ENCODE results near the gene SLC35E3. TPM values are rescaled to one million over a fixed set of nuclear protein-coding genes. Genes with fewer than 3 reads are reported as not detected.

The SLC35E3 gene
- total and polyA plus RNA-seq, 2 experiments from 2014 or later, result 5.5 to 13.8 TPM

DNA sequence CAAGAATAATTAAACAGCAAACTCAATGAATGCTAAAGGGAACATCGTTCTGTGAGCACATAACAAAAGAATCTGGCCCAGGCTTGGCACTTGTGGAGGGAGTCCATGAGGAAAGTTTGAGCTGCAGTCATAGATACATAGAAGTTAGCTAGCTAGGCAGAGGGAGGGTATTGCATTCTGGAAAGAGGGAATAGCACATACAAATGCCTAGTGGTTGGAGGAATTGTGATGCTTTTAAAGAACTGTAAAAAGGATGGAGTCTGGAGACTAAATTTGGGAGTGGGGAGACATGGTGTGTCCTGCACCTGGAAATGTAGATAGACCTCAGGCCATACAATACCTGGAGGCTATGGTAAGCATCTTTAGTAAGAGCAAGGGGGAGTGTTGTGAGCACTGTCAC is 24.0 kb downstream of the SLC35E3 start:
- no peak overlapping the region for H2AFZ ChIP-seq
- Mint-ChIP-seq H3K36me3 (ENCODE audit: low read depth) (peaks cover 6% of the 10 kb centered on the region), H3K27me3 (ENCODE audit: insufficient read depth, low read depth, poor library complexity) (peaks cover 1% of the 10 kb centered on the region), H3K27ac (no peak overlapping the region), H3K9me3 (no peaks in the 10 kb centered on the region), H3K4me1 (no peaks in the 10 kb centered on the region), H3K4me3 (no peak overlapping the region)
- TF ChIP-seq, protein P1, sequence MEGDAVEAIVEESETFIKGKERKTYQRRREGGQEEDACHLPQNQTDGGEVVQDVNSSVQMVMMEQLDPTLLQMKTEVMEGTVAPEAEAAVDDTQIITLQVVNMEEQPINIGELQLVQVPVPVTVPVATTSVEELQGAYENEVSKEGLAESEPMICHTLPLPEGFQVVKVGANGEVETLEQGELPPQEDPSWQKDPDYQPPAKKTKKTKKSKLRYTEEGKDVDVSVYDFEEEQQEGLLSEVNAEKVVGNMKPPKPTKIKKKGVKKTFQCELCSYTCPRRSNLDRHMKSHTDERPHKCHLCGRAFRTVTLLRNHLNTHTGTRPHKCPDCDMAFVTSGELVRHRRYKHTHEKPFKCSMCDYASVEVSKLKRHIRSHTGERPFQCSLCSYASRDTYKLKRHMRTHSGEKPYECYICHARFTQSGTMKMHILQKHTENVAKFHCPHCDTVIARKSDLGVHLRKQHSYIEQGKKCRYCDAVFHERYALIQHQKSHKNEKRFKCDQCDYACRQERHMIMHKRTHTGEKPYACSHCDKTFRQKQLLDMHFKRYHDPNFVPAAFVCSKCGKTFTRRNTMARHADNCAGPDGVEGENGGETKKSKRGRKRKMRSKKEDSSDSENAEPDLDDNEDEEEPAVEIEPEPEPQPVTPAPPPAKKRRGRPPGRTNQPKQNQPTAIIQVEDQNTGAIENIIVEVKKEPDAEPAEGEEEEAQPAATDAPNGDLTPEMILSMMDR (conservative IDR thresholded peaks at IDR 0.05; ENCODE audit: low read depth in 2 of 2), result no peak
- no peak for TF ChIP-seq EZH2 (IDR thresholded peaks at IDR 0.05; ENCODE audit: low read depth, unreplicated experiment)
- TF ChIP-seq, protein P2, sequence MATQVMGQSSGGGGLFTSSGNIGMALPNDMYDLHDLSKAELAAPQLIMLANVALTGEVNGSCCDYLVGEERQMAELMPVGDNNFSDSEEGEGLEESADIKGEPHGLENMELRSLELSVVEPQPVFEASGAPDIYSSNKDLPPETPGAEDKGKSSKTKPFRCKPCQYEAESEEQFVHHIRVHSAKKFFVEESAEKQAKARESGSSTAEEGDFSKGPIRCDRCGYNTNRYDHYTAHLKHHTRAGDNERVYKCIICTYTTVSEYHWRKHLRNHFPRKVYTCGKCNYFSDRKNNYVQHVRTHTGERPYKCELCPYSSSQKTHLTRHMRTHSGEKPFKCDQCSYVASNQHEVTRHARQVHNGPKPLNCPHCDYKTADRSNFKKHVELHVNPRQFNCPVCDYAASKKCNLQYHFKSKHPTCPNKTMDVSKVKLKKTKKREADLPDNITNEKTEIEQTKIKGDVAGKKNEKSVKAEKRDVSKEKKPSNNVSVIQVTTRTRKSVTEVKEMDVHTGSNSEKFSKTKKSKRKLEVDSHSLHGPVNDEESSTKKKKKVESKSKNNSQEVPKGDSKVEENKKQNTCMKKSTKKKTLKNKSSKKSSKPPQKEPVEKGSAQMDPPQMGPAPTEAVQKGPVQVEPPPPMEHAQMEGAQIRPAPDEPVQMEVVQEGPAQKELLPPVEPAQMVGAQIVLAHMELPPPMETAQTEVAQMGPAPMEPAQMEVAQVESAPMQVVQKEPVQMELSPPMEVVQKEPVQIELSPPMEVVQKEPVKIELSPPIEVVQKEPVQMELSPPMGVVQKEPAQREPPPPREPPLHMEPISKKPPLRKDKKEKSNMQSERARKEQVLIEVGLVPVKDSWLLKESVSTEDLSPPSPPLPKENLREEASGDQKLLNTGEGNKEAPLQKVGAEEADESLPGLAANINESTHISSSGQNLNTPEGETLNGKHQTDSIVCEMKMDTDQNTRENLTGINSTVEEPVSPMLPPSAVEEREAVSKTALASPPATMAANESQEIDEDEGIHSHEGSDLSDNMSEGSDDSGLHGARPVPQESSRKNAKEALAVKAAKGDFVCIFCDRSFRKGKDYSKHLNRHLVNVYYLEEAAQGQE (IDR thresholded peaks at IDR 0.05; ENCODE audit: unreplicated experiment), result no peak
- TF ChIP-seq POLR2AphosphoS5 (IDR thresholded peaks at IDR 0.05; ENCODE audit: low read depth), result no peak
- no peak for TF ChIP-seq ZNF331 (CRISPR knock-in tag; IDR thresholded peaks at IDR 0.05; ENCODE audit: low read depth)
- TF ChIP-seq CREB1 (CRISPR knock-in tag; IDR thresholded peaks at IDR 0.05; ENCODE audit: low read depth), result no peak
- no peak for TF ChIP-seq EZH2phosphoT487 (IDR thresholded peaks at IDR 0.05; ENCODE audit: unreplicated experiment)
- TF ChIP-seq NANOG (IDR thresholded peaks at IDR 0.05; ENCODE audit: borderline replicate concordance), result no peak
- TF ChIP-seq, protein P3, sequence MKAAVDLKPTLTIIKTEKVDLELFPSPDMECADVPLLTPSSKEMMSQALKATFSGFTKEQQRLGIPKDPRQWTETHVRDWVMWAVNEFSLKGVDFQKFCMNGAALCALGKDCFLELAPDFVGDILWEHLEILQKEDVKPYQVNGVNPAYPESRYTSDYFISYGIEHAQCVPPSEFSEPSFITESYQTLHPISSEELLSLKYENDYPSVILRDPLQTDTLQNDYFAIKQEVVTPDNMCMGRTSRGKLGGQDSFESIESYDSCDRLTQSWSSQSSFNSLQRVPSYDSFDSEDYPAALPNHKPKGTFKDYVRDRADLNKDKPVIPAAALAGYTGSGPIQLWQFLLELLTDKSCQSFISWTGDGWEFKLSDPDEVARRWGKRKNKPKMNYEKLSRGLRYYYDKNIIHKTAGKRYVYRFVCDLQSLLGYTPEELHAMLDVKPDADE (IDR thresholded peaks at IDR 0.05), result no peak
- no peak for TF ChIP-seq STAT1 (IDR thresholded peaks at IDR 0.05; ENCODE audit: unreplicated experiment)
- TF ChIP-seq, protein P4, sequence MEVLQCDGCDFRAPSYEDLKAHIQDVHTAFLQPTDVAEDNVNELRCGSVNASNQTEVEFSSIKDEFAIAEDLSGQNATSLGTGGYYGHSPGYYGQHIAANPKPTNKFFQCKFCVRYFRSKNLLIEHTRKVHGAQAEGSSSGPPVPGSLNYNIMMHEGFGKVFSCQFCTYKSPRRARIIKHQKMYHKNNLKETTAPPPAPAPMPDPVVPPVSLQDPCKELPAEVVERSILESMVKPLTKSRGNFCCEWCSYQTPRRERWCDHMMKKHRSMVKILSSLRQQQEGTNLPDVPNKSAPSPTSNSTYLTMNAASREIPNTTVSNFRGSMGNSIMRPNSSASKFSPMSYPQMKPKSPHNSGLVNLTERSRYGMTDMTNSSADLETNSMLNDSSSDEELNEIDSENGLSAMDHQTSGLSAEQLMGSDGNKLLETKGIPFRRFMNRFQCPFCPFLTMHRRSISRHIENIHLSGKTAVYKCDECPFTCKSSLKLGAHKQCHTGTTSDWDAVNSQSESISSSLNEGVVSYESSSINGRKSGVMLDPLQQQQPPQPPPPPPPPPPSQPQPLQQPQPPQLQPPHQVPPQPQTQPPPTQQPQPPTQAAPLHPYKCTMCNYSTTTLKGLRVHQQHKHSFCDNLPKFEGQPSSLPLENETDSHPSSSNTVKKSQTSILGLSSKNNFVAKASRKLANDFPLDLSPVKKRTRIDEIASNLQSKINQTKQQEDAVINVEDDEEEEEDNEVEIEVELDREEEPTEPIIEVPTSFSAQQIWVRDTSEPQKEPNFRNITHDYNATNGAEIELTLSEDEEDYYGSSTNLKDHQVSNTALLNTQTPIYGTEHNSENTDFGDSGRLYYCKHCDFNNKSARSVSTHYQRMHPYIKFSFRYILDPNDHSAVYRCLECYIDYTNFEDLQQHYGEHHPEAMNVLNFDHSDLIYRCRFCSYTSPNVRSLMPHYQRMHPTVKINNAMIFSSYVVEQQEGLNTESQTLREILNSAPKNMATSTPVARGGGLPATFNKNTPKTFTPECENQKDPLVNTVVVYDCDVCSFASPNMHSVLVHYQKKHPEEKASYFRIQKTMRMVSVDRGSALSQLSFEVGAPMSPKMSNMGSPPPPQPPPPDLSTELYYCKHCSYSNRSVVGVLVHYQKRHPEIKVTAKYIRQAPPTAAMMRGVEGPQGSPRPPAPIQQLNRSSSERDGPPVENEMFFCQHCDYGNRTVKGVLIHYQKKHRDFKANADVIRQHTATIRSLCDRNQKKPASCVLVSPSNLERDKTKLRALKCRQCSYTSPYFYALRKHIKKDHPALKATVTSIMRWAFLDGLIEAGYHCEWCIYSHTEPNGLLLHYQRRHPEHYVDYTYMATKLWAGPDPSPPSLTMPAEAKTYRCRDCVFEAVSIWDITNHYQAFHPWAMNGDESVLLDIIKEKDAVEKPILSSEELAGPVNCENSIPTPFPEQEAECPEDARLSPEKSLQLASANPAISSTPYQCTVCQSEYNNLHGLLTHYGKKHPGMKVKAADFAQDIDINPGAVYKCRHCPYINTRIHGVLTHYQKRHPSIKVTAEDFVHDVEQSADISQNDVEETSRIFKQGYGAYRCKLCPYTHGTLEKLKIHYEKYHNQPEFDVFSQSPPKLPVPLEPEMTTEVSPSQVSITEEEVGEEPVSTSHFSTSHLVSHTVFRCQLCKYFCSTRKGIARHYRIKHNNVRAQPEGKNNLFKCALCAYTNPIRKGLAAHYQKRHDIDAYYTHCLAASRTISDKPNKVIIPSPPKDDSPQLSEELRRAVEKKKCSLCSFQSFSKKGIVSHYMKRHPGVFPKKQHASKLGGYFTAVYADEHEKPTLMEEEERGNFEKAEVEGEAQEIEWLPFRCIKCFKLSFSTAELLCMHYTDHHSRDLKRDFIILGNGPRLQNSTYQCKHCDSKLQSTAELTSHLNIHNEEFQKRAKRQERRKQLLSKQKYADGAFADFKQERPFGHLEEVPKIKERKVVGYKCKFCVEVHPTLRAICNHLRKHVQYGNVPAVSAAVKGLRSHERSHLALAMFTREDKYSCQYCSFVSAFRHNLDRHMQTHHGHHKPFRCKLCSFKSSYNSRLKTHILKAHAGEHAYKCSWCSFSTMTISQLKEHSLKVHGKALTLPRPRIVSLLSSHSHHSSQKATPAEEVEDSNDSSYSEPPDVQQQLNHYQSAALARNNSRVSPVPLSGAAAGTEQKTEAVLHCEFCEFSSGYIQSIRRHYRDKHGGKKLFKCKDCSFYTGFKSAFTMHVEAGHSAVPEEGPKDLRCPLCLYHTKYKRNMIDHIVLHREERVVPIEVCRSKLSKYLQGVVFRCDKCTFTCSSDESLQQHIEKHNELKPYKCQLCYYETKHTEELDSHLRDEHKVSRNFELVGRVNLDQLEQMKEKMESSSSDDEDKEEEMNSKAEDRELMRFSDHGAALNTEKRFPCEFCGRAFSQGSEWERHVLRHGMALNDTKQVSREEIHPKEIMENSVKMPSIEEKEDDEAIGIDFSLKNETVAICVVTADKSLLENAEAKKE (CRISPR knock-in tag; IDR thresholded peaks at IDR 0.05), result no peak
- TF ChIP-seq ZNF114 (CRISPR knock-in tag; IDR thresholded peaks at IDR 0.05), result no peak
- TF ChIP-seq JUNB (IDR thresholded peaks at IDR 0.05; ENCODE audit: unreplicated experiment), result no peak
- no peaks in the 10 kb centered on the region for H3K9me2 ChIP-seq (ENCODE audit: insufficient read depth)
- no peak for ATAC-seq
- no peak overlapping the region for H3K4me3 ChIP-seq
- H3K36me3 ChIP-seq (ENCODE audit: insufficient read depth), result no peaks in the 10 kb centered on the region; the same call in 1 of the 2 replicates
- no peaks in the 10 kb centered on the region for H4K20me1 ChIP-seq (replicated peaks; ENCODE audit: insufficient read depth)
- H3F3A ChIP-seq (replicated peaks; ENCODE audit: low read depth), result no peaks in the 10 kb centered on the region
- no peaks in the 10 kb centered on the region for H3K27me3 ChIP-seq (ENCODE audit: insufficient read depth)
- no peak overlapping the region for H3K27ac ChIP-seq (ENCODE audit: low read depth)
- no peaks in the 10 kb centered on the region for H3K4me1 ChIP-seq (ENCODE audit: insufficient read depth)
- no peaks in the 10 kb centered on the region for H3K79me2 ChIP-seq (replicated peaks; ENCODE audit: insufficient read depth)
- no peak for DNase-seq (ENCODE audit: low spot score)
- H3K4me2 ChIP-seq, result no peak overlapping the region

All from GM23338 (cell line).